ENCODE measurements around the gene MAGEA3. TPM values are rescaled to one million over a fixed set of nuclear protein-coding genes. Genes with fewer than 3 reads are reported as not detected.
"Not testable (repeated sequence)": the region's sequence is repeated elsewhere in the genome, so short reads cannot be mapped to it uniquely, and the experiment has no call there.

Gene MAGEA3
- total RNA-seq, 1 experiment from 2014 or later, result not detected

- no peak for TF ChIP-seq CTCF (IDR thresholded peaks at IDR 0.05; ENCODE audit: insufficient read depth in 1 of 2, low read depth in 1 of 2, low read length in 1 of 2, severe bottlenecking in 1 of 2, unreplicated experiment in 1 of 2)
- CTCF ChIA-PET, result no interaction called here
- Mint-ChIP-seq H3K4me1 (ENCODE audit: low read depth, unreplicated experiment) (no peaks in the 10 kb centered on the region), H3K27me3 (ENCODE audit: insufficient read depth, unreplicated experiment) (no peaks in the 10 kb centered on the region), H3K27ac (ENCODE audit: unreplicated experiment) (no peak overlapping the region), H3K4me3 (ENCODE audit: unreplicated experiment) (no peak overlapping the region), H3K9me3 (ENCODE audit: unreplicated experiment) (no peaks in the 10 kb centered on the region), H3K36me3 (ENCODE audit: insufficient read depth, unreplicated experiment) (no peaks in the 10 kb centered on the region)
- Histone ChIP-seq H3K27me3 (replicated peaks; ENCODE audit: control insufficient read depth, insufficient read depth, low read length) (no peaks in the 10 kb centered on the region), H3K36me3 (ENCODE audit: control insufficient read depth, insufficient read depth, low read length) (no peaks in the 10 kb centered on the region), H3K9me3 (no peaks in the 10 kb centered on the region), H3K4me1 (no peaks in the 10 kb centered on the region), H3K4me3 (ENCODE audit: low read depth, low read length) (no peak overlapping the region)
- no peak for DNase-seq
- no TSS peak for BruUV-seq (replicated peaks)
- POLR2A ChIA-PET, result no interaction called here
- intact Hi-C loops (cut with micrococcal nuclease; ENCODE audit: unreplicated experiment), result no loop called here
Observed at GRCh38 chrX:152663086-152663485, 35.5 kb upstream of the MAGEA3 start.

GRCh38 chrX:152674135-152674534 lies 24.5 kb upstream of the MAGEA3 start:
- H3K27ac Mint-ChIP-seq (ENCODE audit: unreplicated experiment), result no peak overlapping the region
- no peaks in the 10 kb centered on the region for H3K9me3 Mint-ChIP-seq (ENCODE audit: unreplicated experiment)
- no peak overlapping the region for H3K4me3 ChIP-seq (ENCODE audit: low read depth, low read length)
- H3K36me3 Mint-ChIP-seq (ENCODE audit: insufficient read depth, unreplicated experiment), result no peaks in the 10 kb centered on the region
- ChIA-PET POLR2A (no interaction called here), CTCF (no interaction called here)
- no peaks in the 10 kb centered on the region for H3K27me3 ChIP-seq (replicated peaks; ENCODE audit: control insufficient read depth, insufficient read depth, low read length)
- no TSS peak for BruUV-seq (replicated peaks)
- no peak for TF ChIP-seq CTCF (IDR thresholded peaks at IDR 0.05; ENCODE audit: insufficient read depth in 1 of 2, low read depth in 1 of 2, low read length in 1 of 2, severe bottlenecking in 1 of 2, unreplicated experiment in 1 of 2)
- no peaks in the 10 kb centered on the region for H3K9me3 ChIP-seq
- H3K4me1 Mint-ChIP-seq (ENCODE audit: low read depth, unreplicated experiment), result no peaks in the 10 kb centered on the region
- intact Hi-C loops (cut with micrococcal nuclease; ENCODE audit: unreplicated experiment), result no loop called here
- no peak for DNase-seq
- H3K36me3 ChIP-seq (ENCODE audit: control insufficient read depth, insufficient read depth, low read length), result no peaks in the 10 kb centered on the region
- H3K27me3 Mint-ChIP-seq (ENCODE audit: insufficient read depth, unreplicated experiment), result no peaks in the 10 kb centered on the region
- no peaks in the 10 kb centered on the region for H3K4me1 ChIP-seq
- no peak overlapping the region for H3K4me3 Mint-ChIP-seq (ENCODE audit: unreplicated experiment)

DNA sequence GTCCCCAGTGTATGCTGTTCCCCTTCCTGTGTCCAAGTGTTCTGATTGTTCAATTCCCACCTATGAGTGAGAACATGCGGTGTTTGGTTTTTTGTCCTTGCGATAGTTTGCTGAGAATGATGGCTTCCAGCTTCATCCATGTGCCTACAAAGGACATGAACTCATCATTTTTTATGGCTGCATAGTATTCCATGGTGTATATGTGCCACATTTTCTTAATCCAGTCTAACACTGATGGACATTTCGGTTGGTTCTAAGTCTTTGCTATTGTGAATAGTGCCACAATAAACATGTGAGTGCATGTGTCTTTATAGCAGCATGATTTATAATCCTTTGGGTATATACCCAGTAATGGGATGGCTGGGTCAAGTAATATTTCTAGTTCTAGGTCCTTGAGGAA lies 23.9 kb upstream of the MAGEA3 start:
- H3K36me3 ChIP-seq (ENCODE audit: control insufficient read depth, insufficient read depth, low read length); H3K4me1 ChIP-seq; BruUV-seq (replicated peaks); H3K9me3 ChIP-seq; intact Hi-C loops (cut with micrococcal nuclease; ENCODE audit: unreplicated experiment); H3K27me3 Mint-ChIP-seq (ENCODE audit: insufficient read depth, unreplicated experiment); H3K4me1 Mint-ChIP-seq (ENCODE audit: low read depth, unreplicated experiment); H3K27me3 ChIP-seq (replicated peaks; ENCODE audit: control insufficient read depth, insufficient read depth, low read length); H3K4me3 ChIP-seq (ENCODE audit: low read depth, low read length); H3K36me3 Mint-ChIP-seq (ENCODE audit: insufficient read depth, unreplicated experiment); CTCF ChIA-PET; H3K27ac Mint-ChIP-seq (ENCODE audit: unreplicated experiment); POLR2A ChIA-PET; H3K9me3 Mint-ChIP-seq (ENCODE audit: unreplicated experiment); DNase-seq; H3K4me3 Mint-ChIP-seq (ENCODE audit: unreplicated experiment): not testable (repeated sequence)

DNA sequence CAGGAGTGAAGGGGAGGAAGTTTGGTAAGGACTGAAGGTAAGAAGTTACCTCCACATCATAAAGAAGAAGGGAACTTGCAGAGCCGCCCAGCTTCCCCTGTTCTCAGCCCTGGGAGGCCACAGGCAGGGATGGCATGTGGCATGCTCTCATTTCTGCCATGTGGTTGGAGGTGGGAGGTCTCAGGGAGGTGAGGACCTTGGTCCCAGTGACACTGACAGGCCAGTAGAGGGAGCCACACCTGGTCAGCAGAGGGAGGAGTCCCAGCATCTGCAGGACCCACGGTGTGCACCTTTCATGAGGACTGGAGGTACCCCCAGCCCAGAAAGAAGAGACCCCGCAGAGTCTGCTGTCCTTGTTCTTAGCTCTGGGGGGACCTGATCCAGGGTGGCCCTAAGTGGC lies 17.6 kb upstream of the MAGEA3 start:
- H3K36me3 Mint-ChIP-seq (ENCODE audit: insufficient read depth, unreplicated experiment); H3K36me3 ChIP-seq (ENCODE audit: control insufficient read depth, insufficient read depth, low read length); H3K9me3 Mint-ChIP-seq (ENCODE audit: unreplicated experiment); H3K27me3 Mint-ChIP-seq (ENCODE audit: insufficient read depth, unreplicated experiment); BruUV-seq (replicated peaks); H3K4me1 ChIP-seq; DNase-seq; intact Hi-C loops (cut with micrococcal nuclease; ENCODE audit: unreplicated experiment); H3K4me3 Mint-ChIP-seq (ENCODE audit: unreplicated experiment); H3K4me1 Mint-ChIP-seq (ENCODE audit: low read depth, unreplicated experiment); H3K4me3 ChIP-seq (ENCODE audit: low read depth, low read length); POLR2A ChIA-PET; H3K27ac Mint-ChIP-seq (ENCODE audit: unreplicated experiment); CTCF ChIA-PET; H3K27me3 ChIP-seq (replicated peaks; ENCODE audit: control insufficient read depth, insufficient read depth, low read length); H3K9me3 ChIP-seq: not testable (repeated sequence)

GRCh38 chrX:152700390-152700789 lies 1.8 kb downstream of the MAGEA3 start:
- H3K27me3 Mint-ChIP-seq (ENCODE audit: insufficient read depth, unreplicated experiment); DNase-seq: not testable (repeated sequence)

DNA sequence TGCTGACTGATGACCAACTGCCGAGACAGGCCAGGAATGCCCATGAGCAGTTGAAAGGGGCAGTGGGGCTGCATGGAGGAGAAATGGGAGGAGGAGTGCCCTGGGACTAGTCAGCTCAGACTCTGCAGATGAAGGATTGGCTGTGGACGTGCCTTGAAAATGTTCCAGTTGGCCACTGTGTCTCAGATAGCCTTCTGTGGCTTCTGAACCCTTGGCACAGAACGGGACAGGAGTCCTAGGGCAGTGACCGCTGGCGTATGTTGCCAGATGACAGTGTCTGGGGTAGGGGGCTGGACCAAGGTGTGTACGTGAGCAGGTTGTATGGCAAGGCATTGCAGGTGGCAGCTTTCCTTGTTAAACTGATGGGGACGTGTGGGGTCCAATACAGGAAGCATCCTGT lies 7.9 kb downstream of the MAGEA3 start:
- BruUV-seq (replicated peaks); intact Hi-C loops (cut with micrococcal nuclease; ENCODE audit: unreplicated experiment); H3K4me1 ChIP-seq; H3K9me3 ChIP-seq; CTCF ChIA-PET; POLR2A ChIA-PET; DNase-seq; H3K4me1 Mint-ChIP-seq (ENCODE audit: low read depth, unreplicated experiment); H3K36me3 ChIP-seq (ENCODE audit: control insufficient read depth, insufficient read depth, low read length); H3K36me3 Mint-ChIP-seq (ENCODE audit: insufficient read depth, unreplicated experiment); H3K27me3 Mint-ChIP-seq (ENCODE audit: insufficient read depth, unreplicated experiment); H3K4me3 Mint-ChIP-seq (ENCODE audit: unreplicated experiment); H3K9me3 Mint-ChIP-seq (ENCODE audit: unreplicated experiment); H3K27ac Mint-ChIP-seq (ENCODE audit: unreplicated experiment); H3K4me3 ChIP-seq (ENCODE audit: low read depth, low read length); H3K27me3 ChIP-seq (replicated peaks; ENCODE audit: control insufficient read depth, insufficient read depth, low read length): not testable (repeated sequence)

More at GRCh38 chrX:152700390-152700789, 1.8 kb downstream of the MAGEA3 start:
- H3K27me3 ChIP-seq (replicated peaks; ENCODE audit: control insufficient read depth, insufficient read depth, low read length); H3K9me3 Mint-ChIP-seq (ENCODE audit: unreplicated experiment); intact Hi-C loops (cut with micrococcal nuclease; ENCODE audit: unreplicated experiment); H3K4me1 Mint-ChIP-seq (ENCODE audit: low read depth, unreplicated experiment); H3K4me1 ChIP-seq; H3K36me3 ChIP-seq (ENCODE audit: control insufficient read depth, insufficient read depth, low read length); H3K27ac Mint-ChIP-seq (ENCODE audit: unreplicated experiment); CTCF ChIA-PET; BruUV-seq (replicated peaks); H3K9me3 ChIP-seq; POLR2A ChIA-PET; H3K36me3 Mint-ChIP-seq (ENCODE audit: insufficient read depth, unreplicated experiment); H3K4me3 Mint-ChIP-seq (ENCODE audit: unreplicated experiment); H3K4me3 ChIP-seq (ENCODE audit: low read depth, low read length): not testable (repeated sequence)

All from Caco-2 (cell line).